ENCODE measurements around the gene SEC61G. TPM values are rescaled to one million over a fixed set of nuclear protein-coding genes. Genes with fewer than 3 reads are reported as not detected.

The SEC61G gene
- total RNA-seq, 4 donors from 2014 or later, result 55.3 to 172 (median 118) TPM

- no peaks in the 10 kb centered on the region for H3K27me3 ChIP-seq
- no peak overlapping the region for H3K27ac ChIP-seq
- no peaks in the 10 kb centered on the region for H3K9me3 ChIP-seq
- no peak overlapping the region for H3K4me3 ChIP-seq
- H3K4me1 ChIP-seq, result no peaks in the 10 kb centered on the region
- TF ChIP-seq CTCF (IDR thresholded peaks at IDR 0.05), result no peak
- no peak for TF ChIP-seq POLR2A (IDR thresholded peaks at IDR 0.05)
- DNase-seq, result no peak
- no peaks in the 10 kb centered on the region for H3K36me3 ChIP-seq
Observed at GRCh38 chr7:54728411-54728810, 30.6 kb downstream of the SEC61G start.

- Histone ChIP-seq H3K27ac (no peak overlapping the region), H3K4me1 (no peaks in the 10 kb centered on the region), H3K36me3 (no peaks in the 10 kb centered on the region), H3K4me3 (no peak overlapping the region), H3K27me3 (no peaks in the 10 kb centered on the region), H3K9me3 (no peaks in the 10 kb centered on the region)
- no peak for DNase-seq
- no peak for TF ChIP-seq POLR2A (IDR thresholded peaks at IDR 0.05)
- TF ChIP-seq CTCF (IDR thresholded peaks at IDR 0.05), result no peak
Observed at GRCh38 chr7:54725255-54725654, 33.8 kb downstream of the SEC61G start.

- Histone ChIP-seq H3K4me3 (no peak overlapping the region), H3K27me3 (no peaks in the 10 kb centered on the region), H3K9me3 (peaks cover 0 to 5% (median 0%) of the 10 kb centered on the region in 4 donors), H3K27ac (no peak overlapping the region), H3K36me3 (no peaks in the 10 kb centered on the region), H3K4me1 (no peaks in the 10 kb centered on the region)
- DNase-seq, result no peak
- TF ChIP-seq POLR2A (IDR thresholded peaks at IDR 0.05) (no peak), CTCF (IDR thresholded peaks at IDR 0.05) (no peak)
Observed at GRCh38 chr7:54722502-54722901, 36.5 kb downstream of the SEC61G start.

GRCh38 chr7:54722026-54722425 is 37.0 kb downstream of the SEC61G start:
- no peaks in the 10 kb centered on the region for H3K36me3 ChIP-seq
- DNase-seq, result no peak
- H3K27me3 ChIP-seq, result no peaks in the 10 kb centered on the region
- H3K4me3 ChIP-seq, result no peak overlapping the region
- H3K9me3 ChIP-seq, result peaks cover 0 to 5% (median 0%) of the 10 kb centered on the region in 4 donors
- TF ChIP-seq CTCF (IDR thresholded peaks at IDR 0.05), result no peak
- H3K4me1 ChIP-seq, result no peaks in the 10 kb centered on the region
- no peak overlapping the region for H3K27ac ChIP-seq

GRCh38 chr7:54719974-54720373 is 39.0 kb downstream of the SEC61G start:
- TF ChIP-seq CTCF (IDR thresholded peaks at IDR 0.05) (no peak), POLR2A (IDR thresholded peaks at IDR 0.05) (no peak)
- Histone ChIP-seq H3K27me3 (no peaks in the 10 kb centered on the region), H3K4me3 (no peak overlapping the region), H3K9me3 (peaks cover 0 to 5% (median 0%) of the 10 kb centered on the region in 4 donors), H3K36me3 (no peaks in the 10 kb centered on the region), H3K4me1 (no peaks in the 10 kb centered on the region), H3K27ac (no peak overlapping the region)
- DNase-seq, result no peak

- DNase-seq, result no peak
Observed at GRCh38 chr7:54719425-54719824, 39.6 kb downstream of the SEC61G start.

More at GRCh38 chr7:54719425-54719824, 39.6 kb downstream of the SEC61G start:
- Histone ChIP-seq H3K4me1 (no peaks in the 10 kb centered on the region), H3K27me3 (no peaks in the 10 kb centered on the region), H3K4me3 (no peak overlapping the region), H3K9me3 (peaks cover 0 to 5% (median 0%) of the 10 kb centered on the region in 4 donors), H3K27ac (no peak overlapping the region), H3K36me3 (no peaks in the 10 kb centered on the region)
- no peak for TF ChIP-seq POLR2A (IDR thresholded peaks at IDR 0.05)
- no peak for TF ChIP-seq CTCF (IDR thresholded peaks at IDR 0.05)

All from Peyer's patch (tissue), 4 donors.